Stimulated activated CD8-positive, alpha-beta memory T cell treated with anti-CD3 and anti-CD28 coated beads, Interleukin-7, amount 100 ng/mL, for 48 hours (primary cell): Measurements from ENCODE around the gene CLEC14A.

ENCODE experiments used
- DNase-seq, 2 donors: peaks; one replicate each; pipeline ENCODE4 v3.0.0-alpha.2; 2020; ENCODE audit warnings: low read depth in 1 of 2; ENCODE audit errors: extremely low read depth in 1 of 2

Gene CLEC14A

DNA sequence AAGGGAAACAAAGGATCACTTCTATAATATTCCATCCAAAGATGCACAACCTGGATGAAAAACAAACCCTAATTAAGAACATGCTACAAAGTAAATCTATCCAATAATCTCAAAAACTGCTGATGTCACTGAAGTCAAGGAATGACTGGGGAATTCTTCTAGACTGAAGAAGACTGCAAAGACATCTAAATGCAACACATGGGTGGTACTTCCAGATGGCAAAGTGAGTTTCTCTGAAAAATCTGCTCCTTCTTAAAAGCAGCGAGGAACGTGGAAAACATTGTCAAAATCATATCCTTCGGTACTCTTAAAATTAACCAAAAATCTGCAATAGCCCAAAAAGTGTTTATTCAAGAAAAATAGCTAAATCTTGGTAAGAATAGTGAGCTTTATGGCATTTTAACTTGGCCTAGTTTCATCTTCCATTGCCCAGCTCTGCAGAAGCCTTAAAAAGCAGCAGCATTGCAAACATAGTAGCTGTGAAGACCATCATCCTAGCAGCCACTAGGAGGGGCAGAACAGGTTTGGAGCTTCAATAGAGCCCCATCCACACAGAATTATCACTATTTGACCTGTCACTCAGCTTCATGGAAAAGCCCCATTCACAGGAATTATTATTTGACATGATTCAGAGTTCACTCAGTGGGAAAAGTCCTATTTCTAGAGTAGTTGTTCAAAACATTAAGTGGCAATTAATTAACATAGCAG lies 7.4 kb downstream of the CLEC14A start:
- no peak for DNase-seq

DNA sequence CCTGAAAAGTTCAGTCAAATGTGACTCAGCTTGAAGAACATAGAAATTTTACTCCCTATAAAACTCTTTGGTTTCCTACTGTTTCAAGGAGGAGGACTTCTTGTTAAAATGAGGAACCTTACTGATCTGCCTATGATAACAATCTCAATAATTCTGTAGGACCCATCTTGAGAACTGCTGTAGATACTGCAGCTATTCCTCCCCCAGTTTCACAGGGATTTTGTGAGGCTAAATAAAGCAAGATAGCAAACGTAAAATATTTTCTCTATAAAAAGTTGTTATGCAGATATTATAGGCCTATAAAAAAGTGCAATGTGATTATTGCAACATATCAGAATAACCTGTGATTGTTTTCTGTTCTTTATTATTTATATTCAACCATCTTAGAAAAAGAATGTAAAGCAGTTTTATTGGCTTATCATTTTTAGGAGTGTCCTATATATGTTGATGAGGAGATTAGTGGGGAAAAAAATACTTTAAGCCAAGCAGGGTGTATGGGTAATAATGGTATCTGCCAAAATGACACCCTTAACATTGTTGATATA lies 12.1 kb downstream of the CLEC14A start:
- DNase-seq, result no peak

DNA sequence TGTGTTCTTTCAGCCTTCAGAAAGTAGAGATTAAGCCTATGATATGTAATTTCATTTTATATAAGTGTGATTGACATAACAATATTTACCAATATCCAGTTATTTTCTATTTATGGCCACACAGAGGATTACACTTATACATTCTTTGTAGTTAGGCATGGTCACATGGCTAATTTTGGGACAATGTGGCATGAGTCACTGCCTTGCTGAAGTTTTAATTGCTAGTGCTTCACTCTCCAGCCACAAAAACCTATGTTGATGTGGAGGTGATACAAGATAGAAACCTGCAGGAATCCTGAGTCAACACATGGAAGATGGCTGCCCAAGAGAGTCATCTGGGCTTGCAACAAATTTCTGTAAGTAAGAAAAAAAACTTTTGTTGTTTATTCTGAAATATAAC lies 17.0 kb downstream of the CLEC14A start:
- DNase-seq, result no peak

DNA sequence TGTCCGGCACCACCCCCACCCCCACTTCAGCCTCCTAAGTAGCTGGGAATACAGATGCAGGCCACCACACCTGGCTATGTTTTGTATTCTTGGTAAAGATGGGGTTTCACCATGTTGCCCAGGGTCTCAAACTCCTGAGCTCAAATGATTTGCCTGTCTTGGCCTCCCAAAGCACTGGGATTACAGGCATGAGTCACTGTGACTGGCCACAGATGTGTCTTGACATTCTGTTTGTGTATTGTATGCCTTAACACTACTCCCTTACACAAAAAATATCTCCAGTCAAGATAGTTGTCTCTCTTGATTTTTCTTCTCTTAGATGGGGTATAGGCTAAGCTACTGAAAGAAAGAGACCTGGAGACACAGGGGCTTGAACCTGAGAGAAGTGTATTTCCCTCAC lies 17.6 kb downstream of the CLEC14A start:
- no peak for DNase-seq

DNA sequence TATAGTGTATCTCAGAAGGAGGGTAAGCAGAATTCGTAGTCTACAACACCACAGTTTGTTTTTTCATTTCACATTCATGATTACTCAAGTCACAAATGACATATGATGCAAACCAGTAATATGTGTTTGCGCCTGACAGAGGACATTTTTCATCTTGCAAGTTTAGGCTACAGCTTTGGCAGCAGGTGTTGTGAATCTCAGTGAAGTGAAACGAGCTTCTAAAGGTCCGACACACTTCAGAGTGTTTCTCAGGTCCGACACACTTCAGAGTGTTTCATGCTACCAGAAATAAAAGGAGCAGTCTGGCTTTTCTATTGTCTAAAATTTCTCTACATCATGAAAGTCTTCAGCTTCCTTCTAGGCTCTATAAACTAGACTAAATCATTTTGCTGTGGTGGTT lies 22.7 kb downstream of the CLEC14A start:
- no peak for DNase-seq

DNA sequence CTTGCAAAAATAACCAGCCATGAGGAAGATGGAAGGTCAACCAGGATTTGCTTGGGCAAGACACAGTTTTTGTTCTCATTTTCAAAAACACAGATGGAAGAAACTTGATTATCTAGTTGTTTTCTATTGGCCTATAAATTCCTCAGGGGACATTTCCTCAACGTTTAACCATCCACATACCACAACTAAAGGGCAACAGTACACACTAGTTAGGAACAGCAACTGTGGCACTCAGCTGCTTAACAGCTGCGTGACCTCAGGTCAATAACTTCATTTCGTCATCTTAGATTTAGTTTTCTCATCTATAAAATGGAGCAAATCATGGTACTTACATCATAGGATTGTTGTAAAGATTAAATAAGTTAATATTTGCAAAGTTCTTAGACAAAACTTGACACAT lies 29.5 kb downstream of the CLEC14A start:
- DNase-seq, result no peak

DNA sequence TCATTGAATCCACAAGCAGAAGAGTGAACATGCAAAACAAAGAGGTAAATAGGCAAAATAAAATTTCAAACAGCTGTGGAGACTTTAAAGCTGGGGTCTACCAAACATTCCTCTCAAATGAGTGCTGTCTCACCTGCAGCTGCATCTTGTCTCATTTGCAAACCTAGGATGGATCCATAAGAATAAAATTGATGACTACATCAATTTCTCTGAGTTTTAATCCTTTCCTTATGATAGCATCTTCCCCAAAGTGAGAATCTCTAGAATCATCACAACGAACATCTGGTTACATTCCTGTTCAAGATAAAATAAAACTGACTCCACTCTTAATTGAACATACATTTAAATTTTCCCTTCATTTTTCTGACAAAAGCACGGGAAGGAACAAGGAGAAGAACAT lies 29.9 kb downstream of the CLEC14A start:
- no peak for DNase-seq

DNA sequence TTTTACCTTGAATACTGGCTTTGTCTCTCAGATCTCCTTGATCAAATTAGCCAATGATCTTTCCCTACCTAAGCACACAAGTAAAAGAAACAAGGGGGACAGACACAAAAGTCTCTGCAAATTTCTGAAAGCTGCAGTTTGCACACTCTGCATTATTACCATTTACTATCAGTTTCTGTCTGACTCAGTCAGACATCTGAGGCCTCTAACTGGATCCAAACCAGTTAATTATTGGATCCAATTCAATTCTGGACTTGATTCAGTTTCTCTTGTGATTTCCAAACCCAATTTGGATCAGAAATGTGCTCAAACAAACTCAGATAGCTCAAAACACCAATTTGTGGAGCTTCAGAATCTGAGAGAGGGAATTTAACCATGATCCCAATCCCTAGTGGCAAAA lies 31.6 kb downstream of the CLEC14A start:
- DNase-seq, result no peak

DNA sequence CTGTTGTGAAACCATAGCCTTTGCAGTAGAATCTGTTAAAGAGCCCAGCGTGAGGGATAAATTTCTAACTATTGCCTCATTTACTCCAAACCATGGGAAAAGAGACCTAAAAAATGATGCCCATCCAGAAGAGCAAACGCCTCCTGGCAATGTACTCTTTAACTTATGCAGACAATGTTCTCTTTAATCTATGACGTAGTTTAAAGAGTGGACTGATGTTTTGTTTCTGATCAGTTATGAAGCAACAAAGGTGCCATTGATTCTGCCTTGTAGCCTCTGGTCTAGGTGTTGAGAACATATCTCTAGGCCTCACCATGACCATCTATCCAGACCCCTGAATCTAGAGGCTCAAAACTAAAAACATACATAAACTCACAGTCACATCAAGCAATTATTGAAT lies 34.8 kb downstream of the CLEC14A start:
- no peak for DNase-seq

DNA sequence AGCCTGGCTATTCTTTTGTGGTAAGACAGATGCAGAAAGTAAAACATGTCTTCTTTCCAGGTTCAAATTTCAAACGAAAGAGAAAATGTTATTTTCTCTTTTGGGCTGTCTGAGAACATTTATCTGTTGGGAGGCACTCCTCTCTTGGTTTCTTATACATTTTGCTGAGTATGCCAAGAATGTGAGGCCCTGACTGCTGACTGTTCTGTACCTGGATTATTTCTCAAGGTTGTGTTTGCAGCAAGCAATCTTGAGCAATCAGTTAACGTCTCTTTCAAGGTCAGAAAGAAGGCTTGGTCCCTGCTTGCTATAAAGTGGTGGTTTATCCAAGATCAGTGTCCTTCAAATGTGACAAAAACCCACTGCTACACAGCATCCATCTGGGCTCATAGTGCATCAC lies 38.3 kb downstream of the CLEC14A start:
- DNase-seq, result no peak

DNA sequence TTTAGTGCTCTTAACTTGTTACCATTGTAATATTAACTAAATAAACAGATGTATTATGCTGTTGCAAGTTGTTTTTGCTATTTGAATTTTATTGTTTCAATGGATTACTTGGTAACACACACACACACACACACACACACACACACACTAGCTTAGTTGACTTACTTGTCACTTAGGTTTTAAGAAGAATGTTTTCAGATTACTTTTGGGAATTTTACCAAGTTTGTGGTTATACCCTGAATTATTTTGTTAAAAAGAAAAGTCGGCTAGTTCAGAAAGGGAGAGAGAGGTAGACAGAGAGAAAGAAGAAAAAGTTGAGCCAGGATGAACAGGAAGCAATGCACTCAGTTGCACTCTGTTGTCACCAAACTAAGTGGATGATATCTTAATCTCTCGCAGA lies 42.9 kb downstream of the CLEC14A start:
- no peak for DNase-seq

DNA sequence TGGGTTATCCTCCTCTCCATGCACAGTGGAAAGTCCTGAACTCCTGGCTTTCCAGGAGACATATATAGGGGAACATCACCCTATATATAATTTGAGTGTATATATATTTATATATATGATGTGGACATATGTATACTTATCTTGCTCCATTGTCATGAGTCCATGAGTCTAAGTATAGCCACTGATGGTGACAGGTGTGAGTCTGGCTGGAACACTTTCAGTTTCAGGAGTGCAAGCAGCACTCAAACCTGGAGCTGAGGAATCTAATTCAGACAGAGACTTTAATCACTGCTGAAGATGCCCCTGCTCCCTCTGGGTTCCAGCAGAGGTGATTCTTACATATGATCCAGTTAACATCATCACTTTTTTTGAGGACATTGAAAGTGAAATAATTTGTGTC lies 43.8 kb downstream of the CLEC14A start:
- no peak for DNase-seq

DNA sequence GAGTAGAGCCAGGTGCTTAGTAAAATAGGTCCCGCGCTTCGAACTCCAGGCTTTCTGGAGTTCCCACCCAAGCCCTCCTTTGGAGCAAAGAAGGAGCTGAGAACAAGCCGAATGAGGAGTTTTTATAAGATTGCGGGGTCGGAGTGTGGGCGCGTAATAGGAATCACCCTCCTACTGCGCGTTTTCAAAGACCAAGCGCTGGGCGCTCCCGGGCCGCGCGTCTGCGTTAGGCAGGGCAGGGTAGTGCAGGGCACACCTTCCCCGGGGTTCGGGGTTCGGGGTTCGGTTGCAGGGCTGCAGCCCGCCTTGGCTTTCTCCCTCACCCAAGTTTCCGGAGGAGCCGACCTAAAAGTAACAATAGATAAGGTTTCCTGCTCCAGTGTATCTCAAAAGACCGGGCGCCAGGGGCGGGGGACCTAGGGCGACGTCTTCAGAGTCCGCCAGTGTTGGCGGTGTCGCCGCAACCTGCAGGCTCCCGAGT lies 44.6 kb downstream of the CLEC14A start:
- no peak for DNase-seq

DNA sequence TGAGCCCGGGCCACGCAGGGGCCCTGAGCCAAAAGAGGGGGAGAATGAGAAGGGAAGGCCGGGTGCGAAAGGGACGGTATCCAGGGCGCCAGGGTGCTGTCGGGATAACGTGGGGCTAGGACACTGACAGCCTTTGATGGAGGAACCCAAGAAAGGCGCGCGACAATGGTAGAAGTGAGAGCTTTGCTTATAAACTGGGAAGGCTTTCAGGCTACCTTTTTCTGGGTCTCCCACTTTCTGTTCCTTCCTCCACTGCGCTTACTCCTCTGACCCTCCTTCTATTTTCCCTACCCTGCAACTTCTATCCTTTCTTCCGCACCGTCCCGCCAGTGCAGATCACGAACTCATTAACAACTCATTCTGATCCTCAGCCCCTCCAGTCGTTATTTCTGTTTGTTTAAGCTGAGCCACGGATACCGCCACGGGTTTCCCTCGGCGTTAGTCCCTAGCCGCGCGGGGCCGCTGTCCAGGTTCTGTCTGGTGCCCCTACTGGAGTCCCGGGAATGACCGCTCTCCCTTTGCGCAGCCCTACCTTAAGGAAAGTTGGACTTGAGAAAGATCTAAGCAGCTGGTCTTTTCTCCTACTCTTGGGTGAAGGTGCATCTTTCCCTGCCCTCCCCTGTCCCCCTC lies 45.2 kb downstream of the CLEC14A start:
- no peak for DNase-seq

DNA sequence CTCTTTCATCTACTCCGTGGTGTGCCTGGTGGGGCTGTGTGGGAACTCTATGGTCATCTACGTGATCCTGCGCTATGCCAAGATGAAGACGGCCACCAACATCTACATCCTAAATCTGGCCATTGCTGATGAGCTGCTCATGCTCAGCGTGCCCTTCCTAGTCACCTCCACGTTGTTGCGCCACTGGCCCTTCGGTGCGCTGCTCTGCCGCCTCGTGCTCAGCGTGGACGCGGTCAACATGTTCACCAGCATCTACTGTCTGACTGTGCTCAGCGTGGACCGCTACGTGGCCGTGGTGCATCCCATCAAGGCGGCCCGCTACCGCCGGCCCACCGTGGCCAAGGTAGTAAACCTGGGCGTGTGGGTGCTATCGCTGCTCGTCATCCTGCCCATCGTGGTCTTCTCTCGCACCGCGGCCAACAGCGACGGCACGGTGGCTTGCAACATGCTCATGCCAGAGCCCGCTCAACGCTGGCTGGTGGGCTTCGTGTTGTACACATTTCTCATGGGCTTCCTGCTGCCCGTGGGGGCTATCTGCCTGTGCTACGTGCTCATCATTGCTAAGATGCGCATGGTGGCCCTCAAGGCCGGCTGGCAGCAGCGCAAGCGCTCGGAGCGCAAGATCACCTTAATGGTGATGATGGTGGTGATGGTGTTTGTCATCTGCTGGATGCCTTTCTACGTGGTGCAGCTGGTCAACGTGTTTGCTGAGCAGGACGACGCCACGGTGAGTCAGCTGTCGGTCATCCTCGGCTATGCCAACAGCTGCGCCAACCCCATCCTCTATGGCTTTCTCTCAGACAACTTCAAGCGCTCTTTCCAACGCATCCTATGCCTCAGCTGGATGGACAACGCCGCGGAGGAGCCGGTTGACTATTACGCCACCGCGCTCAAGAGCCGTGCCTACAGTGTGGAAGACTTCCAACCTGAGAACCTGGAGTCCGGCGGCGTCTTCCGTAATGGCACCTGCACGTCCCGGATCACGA lies 46.0 kb downstream of the CLEC14A start:
- DNase-seq, result no peak

DNA sequence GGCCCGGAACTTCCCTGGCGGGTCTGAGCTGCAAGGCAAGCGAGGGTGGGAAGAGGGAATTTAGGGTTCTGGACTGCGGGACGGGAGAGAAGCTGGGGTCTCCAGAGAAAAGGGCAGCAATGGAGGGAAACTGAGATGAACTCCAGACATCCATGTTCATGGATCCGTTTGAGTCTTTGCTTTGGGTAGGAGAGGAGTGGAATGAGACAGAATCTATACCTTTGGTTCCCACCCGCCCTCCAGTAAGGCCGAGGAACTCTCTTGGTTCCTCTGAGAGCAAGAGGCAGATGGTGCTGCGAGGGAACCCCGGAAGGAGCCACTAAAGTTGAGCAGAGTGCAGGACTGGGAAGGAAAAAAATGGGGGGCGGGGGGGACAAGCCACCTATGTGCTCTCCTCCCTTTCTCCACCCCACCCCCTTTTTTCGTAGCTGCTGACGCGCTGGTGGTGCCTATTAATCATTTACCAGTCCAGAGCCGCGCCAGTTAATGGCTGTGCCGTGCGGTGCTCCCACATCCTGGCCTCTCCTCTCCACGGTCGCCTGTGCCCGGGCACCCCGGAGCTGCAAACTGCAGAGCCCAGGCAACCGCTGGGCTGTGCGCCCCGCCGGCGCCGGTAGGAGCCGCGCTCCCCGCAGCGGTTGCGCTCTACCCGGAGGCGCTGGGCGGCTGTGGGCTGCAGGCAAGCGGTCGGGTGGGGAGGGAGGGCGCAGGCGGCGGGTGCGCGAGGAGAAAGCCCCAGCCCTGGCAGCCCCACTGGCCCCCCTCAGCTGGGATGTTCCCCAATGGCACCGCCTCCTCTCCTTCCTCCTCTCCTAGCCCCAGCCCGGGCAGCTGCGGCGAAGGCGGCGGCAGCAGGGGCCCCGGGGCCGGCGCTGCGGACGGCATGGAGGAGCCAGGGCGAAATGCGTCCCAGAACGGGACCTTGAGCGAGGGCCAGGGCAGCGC lies 47.0 kb downstream of the CLEC14A start:
- DNase-seq, result no peak

DNA sequence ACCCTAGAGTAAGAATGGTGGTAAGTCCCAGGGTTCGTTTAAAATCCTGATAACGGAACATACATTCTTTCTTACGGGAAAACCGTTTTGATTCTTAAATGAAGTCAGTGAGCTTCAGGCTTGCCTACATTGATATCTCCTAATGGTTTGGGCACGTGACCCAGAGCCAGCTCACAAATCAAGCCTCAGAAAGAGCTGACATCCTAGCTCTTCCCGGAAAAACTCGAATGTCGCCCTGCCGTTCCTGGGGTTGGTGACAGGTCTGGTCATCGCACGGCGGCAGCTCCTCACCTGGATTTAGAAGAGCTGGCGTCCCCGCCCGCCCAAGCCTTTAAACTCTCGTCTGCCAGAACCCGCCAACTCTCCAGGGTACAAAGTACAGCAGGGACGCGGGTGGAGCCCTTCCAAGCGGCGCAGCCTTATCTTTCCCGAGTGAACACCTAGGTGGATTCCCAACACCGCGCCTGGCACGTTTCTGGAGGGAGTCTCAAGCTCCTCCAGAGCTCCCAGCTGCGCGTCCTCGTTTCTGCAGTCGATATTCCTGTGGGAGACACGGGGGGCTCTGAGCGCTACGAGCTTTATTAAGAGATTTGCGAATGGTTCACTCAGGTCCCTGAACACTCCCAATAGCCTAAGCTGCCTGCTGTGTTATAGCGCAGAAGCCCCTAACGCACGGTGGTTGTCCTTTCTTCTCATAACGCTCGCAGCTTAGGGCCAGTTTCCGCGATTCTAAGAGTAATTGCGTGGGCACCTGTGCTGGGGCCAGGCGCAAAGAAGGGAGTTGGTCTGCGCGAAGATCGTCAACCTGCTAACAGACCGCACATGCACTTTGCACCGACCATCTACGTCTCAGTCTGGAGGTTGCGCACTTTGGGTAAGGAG lies 47.9 kb downstream of the CLEC14A start, which contains the start of gene SSTR1:
Gene SSTR1, plus strand, starts transcription at position 169 of the 882 bp plus-strand sequence. CDS start 1,486 bp downstream, outside the sequence.
- no peak for DNase-seq

DNA sequence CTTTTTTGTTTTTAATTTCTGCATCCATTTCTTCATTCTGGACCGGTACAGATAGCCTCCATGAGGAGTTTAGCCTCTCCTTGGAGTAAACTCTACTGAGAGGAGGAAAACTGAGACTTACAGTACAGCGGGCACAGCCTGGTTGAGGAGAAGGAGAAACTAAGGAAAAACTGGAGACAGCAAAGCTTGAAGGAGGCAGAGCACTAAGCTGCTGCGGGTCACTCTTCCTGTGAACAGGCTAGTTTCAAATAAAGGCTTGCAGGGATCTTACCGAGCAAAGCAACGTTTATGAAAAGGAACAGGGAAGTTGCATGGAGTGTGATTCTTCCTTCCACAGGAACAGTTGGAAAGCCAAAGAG lies 48.5 kb downstream of the CLEC14A start:
- no peak for DNase-seq
